K562 (cell line): ENCODE results near the gene DIP2A. TPM values are rescaled to one million over a fixed set of nuclear protein-coding genes. Genes with fewer than 3 reads are reported as not detected.
A peak's percentile ranks its signal among the peaks of the same experiment; 100 is the strongest.

Source experiments
- ATAC-seq: fragments of 200-7000 bp; cut with Tn5 transposase; 3 replicates; pipeline ENCODE4 v1.9.1; 2020; ENCODE audit warnings: moderate library complexity
- BruUV-seq: library from RNA; stranded (reverse); fragments of 400-500 nt; replicated peaks from 2 replicates; lab custom pipeline; 2021; lab: Mats Ljungman, UMichigan
- CTCF ChIA-PET: fragments of 300-600 bp; formaldehyde crosslinking; extraction: SDS; loops from one replicate; lab custom pipeline; 2021; ENCODE audit warnings: low intra/inter-chr PET ratio; lab: Yijun Ruan, JAX
- POLR2A ChIA-PET: fragments of 300-600, 350-650 bp; sonication (Branson Sonifier 250); formaldehyde crosslinking; extraction: SDS; loops from one replicate; lab custom pipeline; 2021; ENCODE audit warnings: antibody characterized with exemption, inconsistent platforms; lab: Yijun Ruan, JAX
- DNase-seq, 4 experiments: peaks; one replicate each; pipeline versions ENCODE4 v3.0.0 to v3.0.0-alpha.2; 2011 to 2018; ENCODE audit warnings: low spot score in 3 of 4, mixed read lengths in 3 of 4; ENCODE audit errors: extremely low read depth in 1 of 4
- FAIRE-seq: peaks from 2 replicates; lab custom pipeline; 2011; peaks lifted over from hg19 to GRCh38; lab: Jason Lieb, UNC
- H2AFZ ChIP-seq: 2 replicates; pipeline ENCODE4 v1.6.0; 2011; ENCODE audit warnings: low read depth, low read length, control low read depth, inconsistent platforms
- H3K27ac ChIP-seq: fragments of 200-600 bp; 3 replicates; pipeline ENCODE4 v1.8.0; 2011; ENCODE audit warnings: low read depth, mild to moderate bottlenecking, control low read depth, inconsistent platforms, low read length, moderate library complexity, mixed read lengths; ENCODE audit errors: extremely low read depth
- H3K27me3 ChIP-seq, 2 experiments: fragments of 300-600 bp in 1 of 2; 2 replicates in 1 of 2; 3 replicates in 1 of 2; pipeline versions ENCODE4 v1.6.0 to v1.8.0; 2011; ENCODE audit warnings: inconsistent platforms in 2 of 2, low read length in 2 of 2, mild to moderate bottlenecking in 1 of 2, mixed read lengths in 1 of 2, moderate library complexity in 1 of 2; ENCODE audit not compliant: control insufficient read depth in 2 of 2, insufficient read depth in 2 of 2
- H3K36me3 ChIP-seq: fragments of 300-600 bp; 3 replicates; pipeline ENCODE4 v1.8.0; 2011; ENCODE audit warnings: mild to moderate bottlenecking, low read length, inconsistent platforms; ENCODE audit not compliant: control insufficient read depth, insufficient read depth
- H3K4me1 ChIP-seq, 2 experiments: fragments of 200-600 bp in 1 of 2; replicated peaks in 1 of 2; 2 replicates in 1 of 2; 3 replicates in 1 of 2; pipeline versions ENCODE4 v1.5.1 to v1.8.0; 2011; ENCODE audit warnings: inconsistent platforms in 2 of 2, low read length in 2 of 2, mild to moderate bottlenecking in 1 of 2, mixed read lengths in 1 of 2, moderate library complexity in 1 of 2; ENCODE audit not compliant: control insufficient read depth in 2 of 2, insufficient read depth in 2 of 2
- H3K4me2 ChIP-seq: 2 replicates; pipeline ENCODE4 v1.6.1; 2011; ENCODE audit warnings: low read length, control low read depth, inconsistent platforms, mixed read lengths; ENCODE audit not compliant: insufficient read depth
- H3K4me3 ChIP-seq: fragments of 200-600 bp; sonication (generic), shearing (Covaris generic); 2 replicates; pipeline ENCODE4 v1.5.1; 2016; ENCODE audit warnings: control low read depth, inconsistent platforms
- H3K79me2 ChIP-seq: fragments of 200-600 bp; 3 replicates; pipeline ENCODE4 v1.8.0; 2011; ENCODE audit warnings: low read length, inconsistent platforms; ENCODE audit not compliant: control insufficient read depth, insufficient read depth
- H3K9ac ChIP-seq, 2 experiments: 2 replicates each; pipeline versions ENCODE4 v1.6.0 to v1.6.1; 2011; ENCODE audit warnings: low read depth in 2 of 2, low read length in 2 of 2, control low read depth in 1 of 2, inconsistent platforms in 1 of 2, mild to moderate bottlenecking in 1 of 2, mixed read lengths in 1 of 2; ENCODE audit not compliant: insufficient read depth in 1 of 2
- H3K9me1 ChIP-seq: one replicate; pipeline ENCODE4 v1.6.0; 2011; ENCODE audit warnings: inconsistent platforms, mild to moderate bottlenecking, low read length, moderate library complexity; ENCODE audit not compliant: control insufficient read depth, insufficient read depth
- H3K9me3 ChIP-seq: replicated peaks from 2 replicates; pipeline ENCODE4 v1.5.1; 2011; ENCODE audit warnings: low read depth, low read length, inconsistent platforms; ENCODE audit not compliant: control insufficient read depth, insufficient read depth
- H4K20me1 ChIP-seq: replicated peaks from 2 replicates; pipeline ENCODE4 v1.6.1; 2011; ENCODE audit warnings: low read length, inconsistent platforms, mixed read lengths; ENCODE audit not compliant: control insufficient read depth, insufficient read depth
- HIVEP1 ChIP-seq: fragments of 250-450 bp; sonication (Bioruptor Pico); IDR thresholded peaks from 2 replicates; pipeline ENCODE4 v1.4.0; 2020; ENCODE audit warnings: mild to moderate bottlenecking
- LEF1 ChIP-seq: fragments of 450-650 bp; IDR thresholded peaks from 2 replicates; pipeline ENCODE4 v1.6.1; 2016; ENCODE audit warnings: mild to moderate bottlenecking
- PRMT5 ChIP-seq: sonication (generic); formaldehyde crosslinking; IDR thresholded peaks from 2 replicates; pipeline ENCODE4 v1.5.0; 2020; ENCODE audit warnings: missing genetic modification reagents
- RBM22 ChIP-seq: fragments of 200-400 bp; formaldehyde crosslinking; IDR thresholded peaks from 2 replicates; pipeline ENCODE4 v1.6.1; 2018; ENCODE audit warnings: low read length, low read depth; ENCODE audit not compliant: poor library complexity, severe bottlenecking
- WGBS: fragments of 100-300 bp; shearing (Covaris generic); methylation state at CpG from one replicate; pipeline ENCODE4 v1.1.6; 2016; ENCODE audit warnings: low coverage, mixed read lengths; ENCODE audit not compliant: insufficient coverage; ENCODE audit errors: missing lambda C conversion rate; 5-methylcytosine and 5-hydroxymethylcytosine counted together
- in situ Hi-C: fragments of 300-500 bp; cut with MboI; formaldehyde crosslinking; loops from 4 replicates; pipeline ENCODE4 v1.15.0; 2018; ENCODE audit warnings: inconsistent platforms, mixed read lengths
- intact Hi-C: fragments of 100-400 bp; cut with micrococcal nuclease; formaldehyde crosslinking; loops from 2 replicates; pipeline ENCODE4 v1.14.2; 2022
- polyA plus RNA-seq, 8 experiments: library from polyadenylated mRNA; depleted of rRNA in 4 of 8; stranded (reverse) in 5 of 8; unstranded in 3 of 8; fragments of >200 nt; fragmentation: Nextera tagmentation in 2 of 8; fragmentation: Illumina TruSeq in 1 of 8; extraction: Ambion mirVana in 2 of 8; extraction: Trizol in 1 of 8; gene quantifications; 2 replicates each; pipeline versions ENCODE4 v1.2.1 to v1.2.3, GENCODE V29; 2011 to 2014; ENCODE audit warnings: inconsistent platforms in 1 of 8, missing spikeins in 1 of 8
- total RNA-seq, 7 experiments: library from RNA; depleted of rRNA in 6 of 7; stranded (reverse); fragments of >200 nt in 6 of 7; fragmentation: Illumina TruSeq in 2 of 7; extraction: Trizol in 2 of 7; gene quantifications; 2 replicates each; pipeline versions ENCODE4 v1.2.1 to v1.2.3, GENCODE V29; 2011 to 2021; ENCODE audit warnings: low replicate concordance in 1 of 7
- TF ChIP-seq, protein P1 (sequence below): fragments of 450-650 bp; formaldehyde crosslinking; IDR thresholded peaks from 2 replicates; pipeline ENCODE4 v1.4.0; 2022; ENCODE audit warnings: mild to moderate bottlenecking, moderate library complexity

Gene DIP2A
- total and polyA plus RNA-seq, 9 of the 15 experiments (the other 6 are each of a cell fraction or from before 2014, with no cell fraction given) = 4.3 to 34.5 (median 20.3) TPM

DNA sequence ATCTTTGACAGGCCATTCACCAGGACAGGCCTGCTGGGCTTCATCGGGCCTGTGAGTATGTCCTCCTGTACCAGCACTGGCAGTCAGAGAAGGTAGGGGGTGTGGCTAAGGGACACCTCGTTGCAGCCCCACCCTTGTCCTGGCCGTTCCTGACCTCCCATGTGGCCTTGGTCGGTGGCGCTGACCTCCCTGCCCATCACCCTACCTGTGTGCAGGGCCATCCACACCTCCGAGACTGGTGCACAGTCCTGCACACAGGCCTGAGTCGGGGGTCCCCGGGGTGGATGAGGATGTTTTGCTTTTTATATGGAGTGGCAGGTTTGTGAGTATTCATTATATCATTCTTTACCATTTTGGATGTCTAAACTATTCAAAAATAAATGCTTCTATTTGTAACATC lies 87.2 kb downstream of the DIP2A start (continued):
- TF ChIP-seq, protein P1, sequence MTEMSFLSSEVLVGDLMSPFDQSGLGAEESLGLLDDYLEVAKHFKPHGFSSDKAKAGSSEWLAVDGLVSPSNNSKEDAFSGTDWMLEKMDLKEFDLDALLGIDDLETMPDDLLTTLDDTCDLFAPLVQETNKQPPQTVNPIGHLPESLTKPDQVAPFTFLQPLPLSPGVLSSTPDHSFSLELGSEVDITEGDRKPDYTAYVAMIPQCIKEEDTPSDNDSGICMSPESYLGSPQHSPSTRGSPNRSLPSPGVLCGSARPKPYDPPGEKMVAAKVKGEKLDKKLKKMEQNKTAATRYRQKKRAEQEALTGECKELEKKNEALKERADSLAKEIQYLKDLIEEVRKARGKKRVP = no peak
- TF ChIP-seq PRMT5 (CRISPR knock-in tag) (no peak), HIVEP1 (no peak)

DNA sequence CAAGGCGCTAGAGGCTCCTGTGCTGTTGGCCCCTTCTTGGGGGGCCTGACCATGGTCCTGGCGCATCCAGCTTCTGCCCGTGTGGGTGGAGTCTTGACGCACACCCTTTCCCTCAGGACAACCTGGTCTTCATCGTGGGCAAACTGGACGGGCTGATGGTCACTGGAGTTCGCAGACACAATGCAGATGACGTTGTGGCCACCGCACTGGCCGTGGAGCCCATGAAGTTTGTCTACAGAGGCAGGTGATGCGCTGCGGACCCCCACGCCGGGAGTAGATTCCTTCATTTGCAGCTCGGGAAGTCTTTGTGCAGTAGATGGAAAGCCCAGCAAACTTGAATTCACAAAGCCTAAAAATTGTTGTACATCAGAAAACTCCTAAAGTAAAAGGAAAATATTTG lies 88.1 kb downstream of the DIP2A start:
- H3K27ac ChIP-seq = no peak overlapping the region
- peak overlapping the region in 1 of 2 experiments; percentile 54; a peak in 1 of 4 replicates for H3K9ac ChIP-seq
- intact Hi-C loops = no loop called here
- FAIRE-seq (no peak), ATAC-seq (no peak), DNase-seq (no peak)
- H3K36me3 ChIP-seq = peaks cover 73% of the 10 kb centered on the region; the same call in 2 of the 3 replicates
- CTCF ChIA-PET = no interaction called here
- H3K27me3 ChIP-seq = no peaks in the 10 kb centered on the region
- H2AFZ ChIP-seq = no peak overlapping the region
- H3K9me1 ChIP-seq = no peaks in the 10 kb centered on the region
- 93% methylated on average over 15 of the region's 15 CpGs for WGBS
- H3K9me3 ChIP-seq = no peaks in the 10 kb centered on the region
- no peaks in the 10 kb centered on the region for H3K79me2 ChIP-seq
- peaks cover 0 to 7% of the 10 kb centered on the region in 2 experiments; a peak in 1 of 5 replicates for H3K4me1 ChIP-seq
- H3K4me3 ChIP-seq = no peak overlapping the region
- no peak overlapping the region for H3K4me2 ChIP-seq
- POLR2A ChIA-PET = interaction anchor here (0.6 kb wide), 1 partner anchor 107 kb away, joined by 3 read pairs; no protein-coding TSS in a partner anchor
- no TSS peak for BruUV-seq
- TF ChIP-seq RBM22 (peak; percentile 14), LEF1 (no peak)
- TF ChIP-seq, all 486 proteins: peak for 1
- in situ Hi-C loops = no loop called here
- H4K20me1 ChIP-seq = no peaks in the 10 kb centered on the region
